ENCODE data around the gene GID4. TPM values are rescaled to one million over a fixed set of nuclear protein-coding genes. Genes with fewer than 3 reads are reported as not detected.

The GID4 gene
- total and polyA plus RNA-seq, 2 donors (not counting 1 experiment from before 2014, with no cell fraction given) = 9.0 to 10.2 TPM

GRCh38 chr17:18115517-18115916, 76.3 kb downstream of the GID4 start:
- no peaks in the 10 kb centered on the region for H3K79me2 ChIP-seq (ENCODE audit: control insufficient read depth, insufficient read depth, low read length)
- H3K27ac ChIP-seq (ENCODE audit: insufficient read depth, low read length) = no peak overlapping the region
- no peaks in the 10 kb centered on the region for H3K9me3 ChIP-seq (ENCODE audit: control insufficient read depth, insufficient read depth, low read depth, low read length)
- H4K20me1 ChIP-seq (ENCODE audit: control insufficient read depth, extremely low read depth, insufficient read depth, low read length) = no peaks in the 10 kb centered on the region
- H2AFZ ChIP-seq (ENCODE audit: low read length) = no peak overlapping the region
- no peak for DNase-seq (ENCODE audit: low read depth in 2 of 2)
- H3K4me1 ChIP-seq (ENCODE audit: control insufficient read depth, extremely low read depth, insufficient read depth, low read length) = no peaks in the 10 kb centered on the region
- no peaks in the 10 kb centered on the region for H3K36me3 ChIP-seq (ENCODE audit: control insufficient read depth, insufficient read depth, low read length)
- no peak overlapping the region for H3K4me2 ChIP-seq (ENCODE audit: extremely low read depth, insufficient read depth, low read length)
- H3K27me3 ChIP-seq (ENCODE audit: control insufficient read depth, insufficient read depth, low read length) = peaks cover 4% of the 10 kb centered on the region
- no peak for TF ChIP-seq CTCF (conservative IDR thresholded peaks at IDR 0.05 in 1 of 2, IDR thresholded peaks at IDR 0.05 in 1 of 2; ENCODE audit: low read depth in 1 of 2, low read length in 2 of 2)
- TF ChIP-seq EZH2 (IDR thresholded peaks at IDR 0.05; ENCODE audit: low read length, missing control alignments) = no peak
- H3K4me3 ChIP-seq (replicated peaks in 1 of 4; ENCODE audit: control extremely low read depth in 1 of 4, insufficient read depth in 1 of 4, low read depth in 3 of 4, low read length in 4 of 4) = no peak overlapping the region
- H3K9ac ChIP-seq (ENCODE audit: insufficient read depth, low read length) = no peak overlapping the region

- H2AFZ ChIP-seq (ENCODE audit: low read length) = no peak overlapping the region
Measured at GRCh38 chr17:18116078-18116477, 76.9 kb downstream of the GID4 start.

GRCh38 chr17:18117533-18117932, 78.3 kb downstream of the GID4 start:
- Histone ChIP-seq H3K36me3 (ENCODE audit: control insufficient read depth, insufficient read depth, low read length) (no peaks in the 10 kb centered on the region), H3K4me2 (ENCODE audit: extremely low read depth, insufficient read depth, low read length) (no peak overlapping the region), H3K27ac (ENCODE audit: insufficient read depth, low read length) (no peak overlapping the region), H3K9me3 (ENCODE audit: control insufficient read depth, insufficient read depth, low read depth, low read length) (no peaks in the 10 kb centered on the region), H2AFZ (ENCODE audit: low read length) (no peak overlapping the region), H3K79me2 (ENCODE audit: control insufficient read depth, insufficient read depth, low read length) (no peaks in the 10 kb centered on the region), H3K9ac (ENCODE audit: insufficient read depth, low read length) (no peak overlapping the region), H3K27me3 (ENCODE audit: control insufficient read depth, insufficient read depth, low read length) (no peaks in the 10 kb centered on the region), H3K4me1 (ENCODE audit: control insufficient read depth, extremely low read depth, insufficient read depth, low read length) (no peaks in the 10 kb centered on the region), H3K4me3 (replicated peaks in 1 of 4; ENCODE audit: control extremely low read depth in 1 of 4, insufficient read depth in 1 of 4, low read depth in 3 of 4, low read length in 4 of 4) (no peak overlapping the region), H4K20me1 (ENCODE audit: control insufficient read depth, extremely low read depth, insufficient read depth, low read length) (no peaks in the 10 kb centered on the region)
- no peak for DNase-seq (ENCODE audit: low read depth in 2 of 2)
- TF ChIP-seq EZH2 (IDR thresholded peaks at IDR 0.05; ENCODE audit: low read length, missing control alignments) = no peak
- no peak for TF ChIP-seq CTCF (conservative IDR thresholded peaks at IDR 0.05 in 1 of 2, IDR thresholded peaks at IDR 0.05 in 1 of 2; ENCODE audit: low read depth in 1 of 2, low read length in 2 of 2)

More at GRCh38 chr17:18116078-18116477, 76.9 kb downstream of the GID4 start:
- no peaks in the 10 kb centered on the region for H3K9me3 ChIP-seq (ENCODE audit: control insufficient read depth, insufficient read depth, low read depth, low read length)
- H3K4me1 ChIP-seq (ENCODE audit: control insufficient read depth, extremely low read depth, insufficient read depth, low read length) = no peaks in the 10 kb centered on the region
- no peaks in the 10 kb centered on the region for H3K79me2 ChIP-seq (ENCODE audit: control insufficient read depth, insufficient read depth, low read length)
- TF ChIP-seq CTCF (conservative IDR thresholded peaks at IDR 0.05 in 1 of 2, IDR thresholded peaks at IDR 0.05 in 1 of 2; ENCODE audit: low read depth in 1 of 2, low read length in 2 of 2) (no peak), EZH2 (IDR thresholded peaks at IDR 0.05; ENCODE audit: low read length, missing control alignments) (no peak)
- H3K4me2 ChIP-seq (ENCODE audit: extremely low read depth, insufficient read depth, low read length) = no peak overlapping the region
- no peaks in the 10 kb centered on the region for H3K36me3 ChIP-seq (ENCODE audit: control insufficient read depth, insufficient read depth, low read length)
- no peak overlapping the region for H3K4me3 ChIP-seq (replicated peaks in 1 of 4; ENCODE audit: control extremely low read depth in 1 of 4, insufficient read depth in 1 of 4, low read depth in 3 of 4, low read length in 4 of 4)
- H4K20me1 ChIP-seq (ENCODE audit: control insufficient read depth, extremely low read depth, insufficient read depth, low read length) = no peaks in the 10 kb centered on the region
- no peaks in the 10 kb centered on the region for H3K27me3 ChIP-seq (ENCODE audit: control insufficient read depth, insufficient read depth, low read length)
- DNase-seq (ENCODE audit: low read depth in 2 of 2) = no peak
- H3K27ac ChIP-seq (ENCODE audit: insufficient read depth, low read length) = no peak overlapping the region
- H3K9ac ChIP-seq (ENCODE audit: insufficient read depth, low read length) = no peak overlapping the region

Other genes with a start within 250 kb of the GID4 start
- gene SREBF1, start 202.4 kb upstream of the GID4 start, total RNA-seq = 51.9 and 77.6 TPM in 2 replicates
- 29.7 and 49.1 TPM in 2 replicates for gene SREBF1, start 202.4 kb upstream of the GID4 start, polyA plus RNA-seq
- 15.7 and 33.9 TPM in 2 replicates for gene TOM1L2, start 67.0 kb upstream of the GID4 start, total RNA-seq
- 35.9 and 47.4 TPM in 2 replicates for gene TOM1L2, start 67.0 kb upstream of the GID4 start, polyA plus RNA-seq
- gene DRC3, start 66.5 kb upstream of the GID4 start, total RNA-seq = 0.26 and 0.33 TPM in 2 replicates
- gene DRC3, start 66.5 kb upstream of the GID4 start, polyA plus RNA-seq = 0.27 and 0.37 TPM in 2 replicates
- gene ATPAF2, start 240 bp upstream of the GID4 start, total RNA-seq = 10.3 and 12.6 TPM in 2 replicates
- 11.6 and 14.7 TPM in 2 replicates for gene ATPAF2, start 240 bp upstream of the GID4 start, polyA plus RNA-seq
- gene DRG2, start 48.5 kb downstream of the GID4 start, total RNA-seq = 25.7 and 30.1 TPM in 2 replicates
- 26.7 and 32.2 TPM in 2 replicates for gene DRG2, start 48.5 kb downstream of the GID4 start, polyA plus RNA-seq
- gene MYO15A, start 69.3 kb downstream of the GID4 start, total RNA-seq = 0.77 and 2.0 TPM in 2 replicates
- 0.42 and 0.55 TPM in 2 replicates for gene MYO15A, start 69.3 kb downstream of the GID4 start, polyA plus RNA-seq
- gene ALKBH5, start 144.4 kb downstream of the GID4 start, total RNA-seq = 93.7 and 103 TPM in 2 replicates
- gene ALKBH5, start 144.4 kb downstream of the GID4 start, polyA plus RNA-seq = 67.7 and 70.3 TPM in 2 replicates
- gene LLGL1, start 186.2 kb downstream of the GID4 start, total RNA-seq = 25.4 and 32.2 TPM in 2 replicates
- gene LLGL1, start 186.2 kb downstream of the GID4 start, polyA plus RNA-seq = 15.1 and 21.1 TPM in 2 replicates
- gene FLII, start 219.3 kb downstream of the GID4 start, total RNA-seq = 284 and 395 TPM in 2 replicates
- gene FLII, start 219.3 kb downstream of the GID4 start, polyA plus RNA-seq = 199 and 313 TPM in 2 replicates
- gene MIEF2, start 221.3 kb downstream of the GID4 start, total RNA-seq = 13.1 and 16.2 TPM in 2 replicates
- 3.9 and 4.2 TPM in 2 replicates for gene MIEF2, start 221.3 kb downstream of the GID4 start, polyA plus RNA-seq

Measured in fibroblast of lung (primary cell).